Stimulated activated CD8-positive, alpha-beta memory T cell treated with anti-CD3 and anti-CD28 coated beads, Interleukin-4, amount 100 ng/mL, for 4 hours (primary cell): Measurements from ENCODE around the gene KCNG2.

Experiments
- DNase-seq, 2 donors: peaks; one replicate each; pipeline ENCODE4 v3.0.0-alpha.2; 2020; ENCODE audit warnings: low read depth in 2 of 2, low spot score in 1 of 2

The KCNG2 gene

DNA sequence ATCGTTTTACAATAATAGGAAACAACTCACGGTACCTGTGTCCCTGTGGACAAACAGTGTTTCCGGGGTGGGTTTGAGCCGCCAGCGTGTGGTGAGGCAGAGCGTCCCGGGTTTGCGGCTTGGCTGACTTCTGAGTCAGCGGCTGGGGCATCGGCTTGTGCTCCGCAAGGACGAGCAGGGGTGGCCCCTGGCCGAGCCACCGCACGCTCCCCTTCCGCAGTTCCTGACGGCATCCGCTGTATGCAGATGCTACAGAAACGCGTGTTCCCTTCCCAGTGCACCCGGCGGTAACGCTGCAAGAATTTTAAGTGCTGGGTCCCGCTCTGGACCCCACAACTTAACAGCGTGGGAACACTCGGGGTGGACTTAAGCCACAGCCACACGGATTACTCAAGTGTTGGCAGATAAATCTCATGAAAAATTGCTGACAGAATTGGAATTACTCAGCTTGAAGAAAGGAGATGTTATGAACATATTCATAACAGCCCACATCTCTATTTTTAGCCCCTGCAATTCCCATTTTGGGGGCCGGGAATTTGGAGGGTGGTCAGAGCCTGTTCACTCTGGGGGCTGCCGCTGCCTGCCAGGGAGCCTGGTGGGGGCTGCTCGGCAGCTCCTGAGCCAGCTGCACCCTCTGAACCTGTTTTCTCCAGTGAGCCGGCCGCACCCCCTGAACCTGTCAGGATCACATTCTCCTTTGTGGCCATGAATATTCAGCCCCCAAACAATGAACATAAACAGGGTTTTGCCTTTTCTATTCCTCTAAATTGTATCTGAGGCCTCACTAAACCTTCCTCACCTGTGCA lies 12.6 kb upstream of the KCNG2 start:
- no peak for DNase-seq

DNA sequence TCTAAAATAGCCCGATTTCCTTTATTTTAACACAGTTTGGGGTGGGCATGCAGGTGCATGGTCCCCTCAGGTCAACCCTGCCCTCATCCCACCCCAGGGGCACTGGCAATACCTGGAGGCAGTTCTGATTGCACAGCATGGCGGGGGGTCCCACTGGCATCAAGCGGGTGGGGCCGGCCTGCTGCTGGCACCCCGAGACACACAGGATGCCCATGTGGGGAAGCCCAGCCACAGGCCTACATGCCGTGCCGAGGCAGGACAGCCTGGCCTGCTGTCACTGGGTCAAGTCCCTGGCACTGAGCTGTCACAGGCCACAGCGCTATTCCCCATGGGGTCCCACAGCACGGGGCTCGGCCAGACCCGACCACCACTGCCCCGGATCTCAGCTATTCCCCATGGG lies 11.9 kb upstream of the KCNG2 start:
- no peak for DNase-seq

DNA sequence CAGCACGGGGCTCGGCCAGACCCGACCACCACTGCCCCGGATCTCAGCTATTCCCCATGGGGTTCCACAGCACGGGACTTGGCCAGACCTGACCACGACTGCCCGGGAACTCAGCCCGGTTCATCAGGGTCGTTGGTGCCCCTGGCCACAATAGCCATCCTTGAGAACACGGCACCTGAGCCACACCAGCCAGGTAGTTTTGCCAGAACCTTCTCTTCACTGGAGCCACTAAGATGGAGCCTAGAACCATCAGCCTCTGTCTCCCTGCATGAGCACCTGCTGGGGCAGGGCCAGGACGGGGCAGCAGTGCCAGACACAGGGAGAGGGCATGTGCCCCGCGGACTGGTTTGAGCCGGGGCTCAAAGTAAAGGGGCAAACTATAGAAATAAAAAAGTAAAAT lies 11.4 kb upstream of the KCNG2 start:
- DNase-seq, result no peak

DNA sequence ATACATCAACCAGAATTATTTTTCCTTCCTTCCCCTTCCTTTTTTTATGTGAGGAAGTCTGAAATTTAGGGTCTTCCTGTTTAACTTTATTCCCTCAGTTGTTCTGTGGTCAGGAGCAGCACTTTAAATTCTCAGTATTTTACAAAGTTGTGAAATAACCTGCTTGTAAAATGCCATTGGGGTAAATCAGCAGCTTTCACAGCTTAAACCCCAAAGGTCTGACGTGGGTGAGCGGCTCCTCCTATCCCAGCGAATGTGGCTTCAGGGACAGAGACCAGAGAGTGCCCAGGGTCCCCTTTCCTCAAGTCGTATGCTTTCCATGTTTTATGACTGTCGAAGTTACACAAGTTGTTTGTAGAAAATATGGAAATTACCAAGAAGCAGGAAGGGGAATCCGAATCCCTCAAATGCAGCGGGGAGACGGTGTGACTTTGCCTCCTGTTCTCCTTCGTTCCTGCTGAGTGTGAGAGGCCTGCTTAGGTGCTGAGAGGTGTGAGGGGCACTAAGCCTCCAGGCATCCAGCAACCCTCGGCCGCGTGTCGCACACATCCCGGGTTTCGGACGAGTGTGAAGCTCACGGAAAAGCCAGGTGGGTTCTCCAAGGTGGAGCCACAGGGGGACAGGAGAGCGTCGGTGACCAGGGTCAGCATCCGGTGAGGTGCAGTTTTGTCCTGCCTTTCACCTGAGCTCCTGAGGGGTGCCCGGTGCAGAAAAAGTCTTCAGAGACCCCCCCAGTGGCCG lies 10.8 kb upstream of the KCNG2 start:
- DNase-seq, result no peak

DNA sequence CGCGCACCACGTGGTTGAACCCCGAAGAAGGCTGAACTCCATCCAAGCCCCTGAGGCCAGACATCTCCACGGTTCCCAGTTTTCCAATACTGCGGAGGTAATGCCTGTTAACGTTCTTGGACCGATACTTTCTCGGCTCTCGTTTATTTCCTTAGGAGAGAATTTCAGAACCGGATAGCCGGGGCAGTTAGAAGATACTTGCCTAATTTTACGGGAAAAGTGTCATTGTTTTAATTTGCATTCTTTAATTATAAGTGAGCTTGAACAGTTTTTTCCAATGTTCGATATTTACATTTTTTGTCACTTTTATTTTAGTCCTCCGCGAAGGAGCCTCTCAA lies 10.2 kb upstream of the KCNG2 start:
- no peak for DNase-seq

DNA sequence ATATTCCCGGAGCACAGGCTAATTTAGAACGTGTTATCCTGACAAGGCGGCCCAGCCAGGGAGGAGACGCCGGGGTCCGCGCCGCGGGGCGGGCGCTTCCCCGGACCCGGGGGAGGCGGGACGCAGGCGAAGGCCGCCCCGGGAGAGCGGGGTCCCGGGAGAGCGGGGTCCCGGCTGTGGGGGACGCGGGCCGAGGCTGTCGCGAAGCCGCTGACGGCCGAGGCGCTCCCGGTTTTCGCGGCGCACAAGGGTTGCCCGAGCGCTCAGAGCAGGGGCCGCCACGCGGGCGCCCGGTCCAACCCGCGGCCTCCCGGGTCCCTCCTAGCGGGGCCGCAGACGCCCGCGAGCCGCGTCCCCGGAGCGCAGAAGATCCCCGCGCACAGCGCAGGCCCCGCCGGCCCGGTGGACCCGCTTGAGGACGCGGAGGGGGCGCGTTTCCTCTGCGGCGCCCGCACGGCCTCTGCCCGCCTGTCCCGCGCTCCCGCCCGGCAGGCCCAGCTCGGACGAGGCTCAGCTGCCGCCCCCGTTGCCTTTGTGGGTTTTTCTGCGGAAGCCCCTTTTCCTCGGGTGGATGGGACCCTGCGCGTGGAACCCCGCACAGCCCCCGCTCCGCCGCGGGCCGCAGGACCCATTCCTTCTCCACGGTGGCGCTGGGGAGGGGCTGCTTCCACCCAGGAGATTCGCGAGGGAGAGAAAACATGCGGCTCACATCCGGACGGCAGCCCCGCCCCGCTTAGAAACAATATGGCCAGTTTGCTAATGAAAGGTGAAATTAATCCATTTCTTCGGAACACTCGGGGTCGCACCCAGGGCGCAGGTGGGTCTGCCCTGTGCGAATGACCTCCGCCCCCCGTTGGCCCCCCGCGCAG lies 9.6 kb upstream of the KCNG2 start:
- no peak for DNase-seq

DNA sequence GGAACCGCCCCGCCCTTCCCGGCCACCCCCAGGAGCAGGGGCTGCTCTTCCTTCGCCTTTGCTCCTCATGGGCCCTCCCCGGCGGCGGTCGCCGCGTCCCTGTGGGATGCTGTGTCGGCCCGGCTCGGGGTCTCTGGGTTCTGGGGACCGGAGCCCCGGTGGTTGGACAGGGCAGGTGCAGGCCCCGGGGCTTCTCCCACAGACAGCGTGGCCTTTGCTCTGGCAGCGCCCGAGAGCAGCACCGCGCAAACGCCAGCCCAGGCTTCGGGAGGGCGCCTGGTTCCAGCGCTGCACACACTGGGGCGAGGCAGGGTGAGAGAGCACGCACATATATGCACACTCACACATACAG lies 9.0 kb upstream of the KCNG2 start:
- no peak for DNase-seq

DNA sequence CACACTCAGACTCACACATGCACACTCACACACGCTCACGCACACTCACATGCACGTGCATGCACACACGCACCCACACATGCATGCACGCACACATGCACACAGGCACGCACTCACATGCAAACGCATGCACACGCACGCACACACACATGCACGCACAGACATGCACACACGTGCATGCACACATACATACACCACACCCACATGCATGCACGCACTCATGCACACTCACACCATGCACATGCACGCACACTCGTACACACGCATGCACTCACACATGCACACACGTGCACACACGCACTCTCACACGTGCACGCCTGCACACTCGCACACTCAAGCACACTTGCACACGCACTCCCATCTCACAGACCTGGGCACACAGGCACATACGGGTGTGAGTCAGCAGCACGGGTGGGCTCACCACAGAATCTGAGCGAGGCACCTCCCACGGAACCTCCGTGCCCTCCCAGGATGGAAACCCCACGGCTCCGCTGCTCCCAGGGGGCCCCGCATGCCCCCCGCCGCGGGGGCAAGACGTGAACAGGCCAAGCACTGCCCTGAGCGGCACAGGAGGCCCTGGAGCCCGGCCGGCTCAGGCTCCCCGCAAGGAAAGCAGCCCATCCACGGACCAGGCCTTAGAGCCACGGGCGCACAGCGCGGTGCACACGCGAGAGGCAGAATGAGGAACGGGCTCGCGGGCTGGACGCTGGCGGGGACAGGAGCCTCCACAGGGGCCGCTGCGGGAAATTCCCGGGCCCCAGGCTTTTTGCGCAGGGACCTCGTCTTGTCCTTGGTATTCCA lies 8.4 kb upstream of the KCNG2 start:
- DNase-seq, result no peak

DNA sequence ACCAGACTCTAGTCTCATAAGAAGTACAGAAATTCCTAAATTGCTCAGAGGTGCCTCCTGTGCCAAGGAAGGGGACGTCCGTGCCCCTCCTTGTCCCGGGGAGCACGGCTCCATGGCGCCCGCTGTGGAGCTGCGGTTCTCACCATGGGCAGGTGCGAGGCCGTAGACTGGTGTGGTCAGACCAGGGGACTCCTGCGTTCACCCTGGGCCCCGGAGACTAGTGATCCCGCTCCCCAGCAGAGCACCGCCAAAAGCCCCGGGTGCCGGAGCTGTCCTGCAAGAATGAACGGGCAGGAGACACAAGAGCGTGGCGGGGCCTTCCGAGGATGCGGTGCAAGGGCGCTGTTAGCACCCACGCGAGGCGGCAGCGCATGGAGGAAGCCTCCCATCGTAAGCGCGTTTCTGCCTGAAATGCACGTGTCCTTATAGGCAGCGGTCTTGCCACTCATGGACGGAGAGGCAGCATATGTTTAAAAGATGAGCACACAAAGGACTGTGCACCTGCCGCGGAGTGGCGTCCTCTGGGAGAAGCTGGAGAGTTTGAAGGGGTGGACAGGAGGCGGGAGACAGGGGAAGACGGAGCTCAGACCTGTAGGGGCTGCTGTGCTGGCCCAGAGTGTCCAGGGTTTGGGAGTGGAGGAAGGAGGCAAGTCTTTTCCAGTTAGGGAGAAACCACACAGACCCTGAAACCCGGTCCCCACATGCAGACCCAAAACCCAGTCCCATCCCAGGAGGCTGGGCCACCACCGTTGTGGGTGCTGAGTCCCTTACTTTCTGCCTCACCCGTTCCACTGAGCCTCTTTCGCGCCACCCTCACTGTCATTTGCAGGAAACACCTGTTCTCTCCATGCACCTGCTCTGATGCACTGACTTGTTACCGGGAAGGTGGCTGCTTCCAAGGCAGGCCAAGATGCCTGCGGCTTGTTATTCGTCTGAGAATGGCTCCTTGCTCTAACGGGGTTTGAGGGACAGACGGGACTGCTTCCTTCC lies 7.5 kb upstream of the KCNG2 start:
- no peak for DNase-seq

DNA sequence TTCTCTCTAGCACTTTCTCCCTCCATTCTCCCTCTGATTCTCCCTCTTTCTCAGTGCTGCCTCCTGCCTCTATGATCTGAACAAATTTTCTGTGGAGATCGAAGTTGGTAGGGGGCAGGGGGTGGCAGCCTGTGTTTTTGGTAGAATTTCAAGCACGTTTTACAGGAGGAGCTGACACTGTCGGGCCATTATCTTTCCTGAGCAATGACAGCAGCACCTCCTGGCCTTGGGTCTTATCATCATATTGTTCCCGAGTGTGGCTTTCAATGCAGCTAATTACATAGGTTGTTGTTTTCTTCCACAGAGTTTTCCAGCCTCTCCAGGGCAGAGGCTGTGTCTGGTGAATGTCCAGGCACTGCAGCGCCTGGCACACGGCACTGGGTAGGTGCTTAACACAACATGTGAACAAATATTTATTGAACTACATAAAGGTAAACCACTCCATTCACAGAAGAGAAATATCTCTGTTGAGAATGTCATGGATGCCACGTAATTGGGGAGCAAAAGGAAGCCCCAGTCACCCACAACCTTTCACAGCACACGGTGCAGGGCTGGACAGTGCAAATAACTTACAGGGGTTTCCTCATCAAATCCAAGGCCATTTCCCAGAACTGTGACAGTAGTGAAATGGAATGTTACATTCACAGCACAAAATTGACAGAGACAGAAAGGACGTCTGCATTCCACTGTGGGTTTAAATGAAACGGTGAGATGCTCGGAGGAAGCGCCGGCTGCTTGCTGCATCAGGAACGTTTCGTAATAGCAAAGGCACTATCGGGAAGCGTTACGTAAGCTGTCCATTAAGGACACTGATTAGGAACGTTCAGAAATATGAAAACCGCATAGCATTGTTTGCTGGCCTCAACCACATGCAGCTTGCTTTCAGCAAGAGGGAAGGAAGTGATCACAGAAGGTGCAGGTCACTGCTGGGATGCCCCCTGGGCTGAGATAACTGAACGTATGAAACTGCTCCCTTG lies 6.5 kb upstream of the KCNG2 start:
- no peak for DNase-seq

DNA sequence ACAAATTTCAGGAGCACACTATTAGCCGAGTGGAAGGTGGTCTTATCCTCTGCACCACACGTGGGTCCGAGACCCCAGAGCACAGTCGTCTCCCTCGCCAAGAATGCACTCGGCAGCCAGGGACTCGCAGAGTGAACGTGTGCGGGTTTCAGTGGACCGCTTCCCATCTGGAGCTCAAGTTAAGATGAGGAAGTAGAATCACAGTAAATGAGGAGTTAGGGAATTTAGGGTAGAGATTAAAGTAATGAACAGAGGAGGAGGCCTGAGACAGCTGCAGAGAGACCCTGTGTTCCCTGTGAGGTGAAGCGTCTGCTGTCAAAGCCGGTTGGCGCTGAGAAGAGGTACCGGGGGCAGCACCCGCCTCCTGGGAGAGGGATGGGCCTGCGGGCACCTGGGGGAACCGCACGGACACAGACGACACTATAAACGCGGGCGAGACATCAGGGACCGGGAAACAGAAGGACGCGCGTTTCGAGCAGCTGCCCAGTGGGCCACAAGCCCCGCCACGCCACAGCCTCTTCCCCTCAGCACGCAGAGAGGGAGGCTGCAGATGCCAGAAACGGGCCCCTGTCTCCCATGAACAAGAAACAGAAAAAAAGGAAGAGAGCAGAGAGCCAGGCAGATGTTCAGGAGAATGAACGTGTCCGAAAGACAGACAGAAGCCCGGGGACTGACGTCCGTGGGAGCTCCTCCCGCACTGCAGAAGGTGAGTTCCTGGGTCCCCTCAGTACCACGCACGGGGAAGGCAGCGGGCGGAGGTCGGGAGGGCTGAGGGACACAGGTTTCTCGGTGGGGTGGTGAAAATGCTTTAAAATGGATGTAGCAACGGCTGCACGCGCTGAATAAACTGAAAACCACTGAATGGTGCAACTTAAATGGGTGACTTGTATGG lies 5.4 kb upstream of the KCNG2 start:
- DNase-seq, result no peak

DNA sequence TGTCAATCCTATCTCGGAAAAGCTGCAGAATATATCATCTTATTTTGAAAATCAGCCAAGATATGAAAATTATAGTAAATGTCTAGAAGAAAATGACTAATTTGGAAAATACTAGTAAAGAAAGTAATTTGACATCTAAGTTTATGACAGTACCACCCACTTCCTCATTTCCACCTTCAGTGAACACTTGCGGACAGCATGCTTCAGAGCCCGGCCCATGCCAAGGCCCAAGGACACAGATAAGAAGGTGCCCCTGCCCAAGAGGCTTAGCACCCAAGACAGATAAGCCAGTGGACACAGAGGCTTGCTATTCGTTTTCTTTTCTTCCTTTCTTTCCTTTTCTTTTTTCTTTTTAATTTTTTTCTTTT lies 4.8 kb upstream of the KCNG2 start:
- DNase-seq, result no peak

DNA sequence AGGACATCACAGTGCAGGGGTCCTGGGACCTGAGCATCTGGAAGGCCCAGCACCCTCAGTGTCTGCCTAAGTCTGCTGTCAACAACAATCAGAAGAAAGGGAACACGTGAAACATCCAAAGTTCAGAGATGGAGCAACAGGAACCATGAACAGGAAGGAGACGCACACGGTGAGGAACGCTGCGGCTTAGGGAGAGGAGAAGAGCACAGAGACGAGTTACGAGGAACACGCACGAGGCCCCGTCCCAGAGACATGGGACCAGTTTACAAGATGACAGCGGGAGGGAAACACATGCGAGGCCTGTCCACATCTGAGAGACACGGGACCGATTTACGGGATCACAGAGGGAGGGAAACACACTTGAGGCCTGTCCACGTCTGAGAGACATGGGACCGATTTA lies 2.9 kb upstream of the KCNG2 start:
- DNase-seq, result no peak

DNA sequence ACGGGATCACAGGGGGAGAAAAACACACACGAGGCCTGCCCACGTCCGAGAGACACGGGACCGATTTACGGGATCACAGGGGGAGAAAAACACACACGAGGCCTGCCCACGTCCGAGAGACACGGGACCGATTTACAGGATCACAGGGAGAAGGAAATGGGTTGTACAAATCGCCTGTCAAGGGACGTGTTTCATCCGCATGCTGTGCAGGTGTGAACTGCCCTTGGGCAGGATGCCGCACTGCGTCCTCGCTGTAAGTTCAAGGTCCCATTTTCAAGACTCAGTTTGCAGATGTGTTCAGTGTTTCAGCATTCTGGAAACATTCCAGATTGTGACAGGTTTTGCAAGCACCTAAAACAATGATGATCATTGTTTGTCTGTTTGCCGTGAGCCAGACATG lies 2.3 kb upstream of the KCNG2 start:
- DNase-seq, result no peak

DNA sequence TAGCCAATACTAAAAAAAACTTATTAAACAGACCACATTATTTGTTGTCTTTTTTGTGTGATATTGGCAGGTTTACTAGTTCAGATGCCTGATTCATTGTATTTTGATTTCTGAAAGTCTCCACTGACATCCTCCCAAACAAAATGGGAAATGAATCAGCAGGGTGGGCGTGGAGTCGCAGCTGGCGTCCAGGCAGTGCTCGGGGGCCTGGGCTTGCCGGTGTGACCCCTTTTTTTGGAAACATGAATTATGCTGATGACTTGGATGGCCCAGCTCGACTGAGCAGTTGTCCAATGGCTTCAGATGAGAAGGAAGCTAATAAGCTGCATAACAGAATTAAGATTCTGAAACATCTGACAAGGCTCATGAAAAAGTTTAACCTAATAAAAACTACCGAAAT lies 1.7 kb upstream of the KCNG2 start:
- no peak for DNase-seq

DNA sequence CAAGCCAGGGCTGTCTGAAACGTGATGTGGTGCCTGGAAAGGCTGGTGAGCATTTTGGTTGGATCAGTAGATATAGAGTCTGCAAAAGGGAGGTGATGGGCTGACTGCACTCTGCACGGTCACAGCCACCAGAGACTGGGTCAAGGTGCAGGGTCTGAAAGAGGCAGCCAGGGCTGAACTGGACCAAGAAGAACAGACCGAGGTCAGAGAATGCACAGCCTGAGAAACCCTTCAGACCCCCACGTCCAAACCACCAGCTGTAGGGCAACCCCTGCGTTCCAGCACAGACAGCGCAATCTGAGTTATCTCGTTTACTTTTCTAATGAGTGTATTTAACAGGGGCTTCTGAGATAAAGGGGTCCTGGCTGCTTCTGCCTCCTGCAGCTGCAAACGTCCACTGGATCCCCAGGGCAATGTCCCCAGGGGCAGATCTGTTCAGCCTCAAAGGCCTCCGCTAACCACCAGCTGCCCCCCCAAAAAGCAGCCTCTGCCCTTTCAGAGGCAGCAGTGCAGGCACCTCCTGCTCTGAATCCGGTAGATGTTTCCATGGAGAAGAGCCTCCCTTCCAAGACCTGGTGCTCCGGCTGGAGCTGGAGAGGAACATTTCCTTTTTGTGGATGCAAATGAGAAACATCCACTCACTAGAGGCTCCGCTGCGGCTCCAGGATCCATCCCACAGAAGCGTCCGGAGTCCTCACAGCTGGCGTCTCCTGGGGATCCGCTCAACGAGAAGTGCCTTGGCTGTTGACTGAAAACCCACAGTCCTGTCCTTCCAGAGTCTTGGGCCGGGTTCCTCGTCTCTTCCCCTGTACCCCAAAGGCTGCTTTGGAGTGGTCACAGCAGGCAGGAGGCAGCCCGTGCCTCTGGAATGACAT lies 970 bp upstream of the KCNG2 start:
- no peak for DNase-seq
